GM19463 (cell line): Measurements from ENCODE around the gene ARHGEF10L.
"Not testable (repeated sequence)": the region's sequence is repeated elsewhere in the genome, so short reads cannot be mapped to it uniquely, and the experiment has no call there.

Experiments used
- ATAC-seq: cut with Tn5 transposase; IDR thresholded peaks from one replicate; pipeline ENCODE4 v1.9.1; 2021; ENCODE audit warnings: mild to moderate bottlenecking, moderate library complexity; ENCODE audit not compliant: unreplicated experiment

Gene ARHGEF10L

GRCh38 chr1:17729248-17729647 is 189.8 kb downstream of the ARHGEF10L start:
- no peak for ATAC-seq

GRCh38 chr1:17729909-17730308 is 190.4 kb downstream of the ARHGEF10L start:
- ATAC-seq = no peak

GRCh38 chr1:17731460-17731859 is 192.0 kb downstream of the ARHGEF10L start:
- ATAC-seq = no peak

- ATAC-seq = no peak
These were observed 193.0 kb downstream of the ARHGEF10L start for GRCh38 chr1:17732475-17732874.

GRCh38 chr1:17733661-17734060 is 194.2 kb downstream of the ARHGEF10L start:
- no peak for ATAC-seq

GRCh38 chr1:17734609-17735008 is 195.1 kb downstream of the ARHGEF10L start:
- no peak for ATAC-seq

GRCh38 chr1:17735348-17735747 is 195.8 kb downstream of the ARHGEF10L start:
- no peak for ATAC-seq

GRCh38 chr1:17735793-17736192 is 196.3 kb downstream of the ARHGEF10L start:
- no peak for ATAC-seq

- no peak for ATAC-seq
These were observed 197.1 kb downstream of the ARHGEF10L start for GRCh38 chr1:17736625-17737024.

- ATAC-seq = no peak
These were observed 199.6 kb downstream of the ARHGEF10L start for GRCh38 chr1:17739050-17739449.

GRCh38 chr1:17741052-17741451 is 201.6 kb downstream of the ARHGEF10L start:
- ATAC-seq = no peak

GRCh38 chr1:17742583-17742982 is 203.1 kb downstream of the ARHGEF10L start:
- no peak for ATAC-seq

- no peak for ATAC-seq
These were observed 203.6 kb downstream of the ARHGEF10L start for GRCh38 chr1:17743008-17743647.

- ATAC-seq = no peak
These were observed 204.4 kb downstream of the ARHGEF10L start for GRCh38 chr1:17743925-17744324.

GRCh38 chr1:17744666-17745478 is 205.4 kb downstream of the ARHGEF10L start:
- ATAC-seq = no peak

- no peak for ATAC-seq
These were observed 206.0 kb downstream of the ARHGEF10L start for GRCh38 chr1:17745479-17745955.

GRCh38 chr1:17746281-17746680 is 206.8 kb downstream of the ARHGEF10L start:
- not testable (repeated sequence) for ATAC-seq

- no peak for ATAC-seq
These were observed 207.4 kb downstream of the ARHGEF10L start for GRCh38 chr1:17746920-17747319.
